PC-3 (cell line): Measurements from ENCODE around the gene EGR2. TPM values are rescaled to one million over a fixed set of nuclear protein-coding genes. Genes with fewer than 3 reads are reported as not detected.

Experiments used
- ATAC-seq: fragments of 200-7000 bp; cut with Tn5 transposase; 2 replicates; pipeline ENCODE4 v1.9.1; 2020; ENCODE audit warnings: mild to moderate bottlenecking, moderate library complexity
- BruUV-seq: library from RNA; stranded (reverse); fragments of 400-500 nt; replicated peaks from 2 replicates; lab custom pipeline; 2021; lab: Mats Ljungman, UMichigan
- CTCF ChIA-PET: fragments of 300-600 bp; sonication (Branson Sonifier 250); formaldehyde crosslinking; loops from one replicate; lab custom pipeline; 2022; ENCODE audit warnings: antibody characterized with exemption; lab: Charles Lee
- POLR2A ChIA-PET: fragments of 300-600 bp; sonication (Branson Sonifier 250); formaldehyde crosslinking; loops from one replicate; lab custom pipeline; 2022; ENCODE audit warnings: antibody characterized with exemption; ENCODE audit not compliant: unreplicated experiment; lab: Charles Lee
- DNase-seq: peaks from one replicate; pipeline ENCODE4 v3.0.0-alpha.2; 2015
- H2AFZ ChIP-seq: fragments of 300-600 bp; sonication (generic); 2 replicates; pipeline ENCODE4 v1.6.0; 2016; ENCODE audit warnings: antibody characterized with exemption, low read length
- H3F3A ChIP-seq: fragments of 300-600 bp; sonication (generic); one replicate; pipeline ENCODE4 v1.6.0; 2017; ENCODE audit warnings: antibody characterized with exemption, low read length, control low read depth, mild to moderate bottlenecking; ENCODE audit not compliant: unreplicated experiment
- H3K27ac ChIP-seq: fragments of 300-600 bp; sonication (generic); 2 replicates; pipeline ENCODE4 v1.5.1; 2016; ENCODE audit warnings: mild to moderate bottlenecking, low read length
- H3K27me3 ChIP-seq: fragments of 300-600 bp; sonication (generic); 2 replicates; pipeline ENCODE4 v1.6.1; 2016; ENCODE audit warnings: low read length, mixed read lengths
- H3K36me3 ChIP-seq: fragments of 300-600 bp; sonication (generic); 2 replicates; pipeline ENCODE4 v1.6.1; 2016; ENCODE audit warnings: low read depth, mixed run types, low read length, mixed read lengths
- H3K4me1 ChIP-seq: fragments of 300-600 bp; sonication (generic); 2 replicates; pipeline ENCODE4 v1.5.1; 2016; ENCODE audit warnings: low read length; ENCODE audit not compliant: insufficient read depth
- H3K4me2 ChIP-seq: fragments of 300-600 bp; sonication (generic); 2 replicates; pipeline ENCODE4 v1.6.0; 2016; ENCODE audit warnings: low read length
- H3K4me3 ChIP-seq: fragments of 300-600 bp; sonication (generic); 2 replicates; pipeline ENCODE4 v1.5.1; 2016; ENCODE audit warnings: mild to moderate bottlenecking, low read length, mixed read lengths
- H3K79me2 ChIP-seq: fragments of 300-600 bp; sonication (generic); 2 replicates; pipeline ENCODE4 v1.6.1; 2017; ENCODE audit warnings: low read length, mixed read lengths
- H3K9ac ChIP-seq: fragments of 300-600 bp; sonication (generic); 2 replicates; pipeline ENCODE4 v1.6.0; 2016; ENCODE audit warnings: mild to moderate bottlenecking, low read length
- H3K9me2 ChIP-seq: fragments of 300-600 bp; sonication (generic); replicated peaks from 2 replicates; pipeline ENCODE4 v1.6.1; 2016; ENCODE audit warnings: mixed run types, low read length, mixed read lengths
- H3K9me3 ChIP-seq: fragments of 300-600 bp; sonication (generic); 2 replicates; pipeline ENCODE4 v1.6.1; 2016; ENCODE audit warnings: low read length, mixed read lengths
- H4K20me1 ChIP-seq: fragments of 300-600 bp; sonication (generic); 2 replicates; pipeline ENCODE4 v1.6.1; 2016; ENCODE audit warnings: low read length, mixed read lengths
- CTCF ChIP-seq: fragments of 300-600 bp; sonication (generic); conservative IDR thresholded peaks from 2 replicates; pipeline ENCODE4 v1.5.1; 2017; ENCODE audit warnings: antibody characterized with exemption, low read depth, mild to moderate bottlenecking, low read length
- EZH2 ChIP-seq: fragments of 300-600 bp; sonication (generic); IDR thresholded peaks from one replicate; pipeline ENCODE4 v1.6.1; 2017; ENCODE audit warnings: antibody characterized with exemption, mild to moderate bottlenecking, low read length; ENCODE audit not compliant: unreplicated experiment
- EZH2phosphoT487 ChIP-seq: fragments of 300-600 bp; sonication (generic); IDR thresholded peaks from 2 replicates; pipeline ENCODE4 v1.6.1; 2018; ENCODE audit warnings: mild to moderate bottlenecking, antibody characterized with exemption, low read length, borderline replicate concordance
- intact Hi-C: fragments of 100-400 bp; cut with micrococcal nuclease; formaldehyde crosslinking; loops from 2 replicates; pipeline ENCODE4 v1.9.0; 2023
- total RNA-seq: library from RNA; depleted of rRNA; stranded (reverse); fragments of >200 nt; gene quantifications from 2 replicates; pipeline ENCODE4 v1.2.3, GENCODE V29; 2014

The EGR2 gene
- total RNA-seq, 1 experiment from 2014 or later, result 2.7 TPM

- ATAC-seq (no peak), DNase-seq (peak; percentile 62)
- H3K27me3 ChIP-seq, result no peaks in the 10 kb centered on the region
- no peak overlapping the region for H2AFZ ChIP-seq
- CTCF ChIA-PET, result interaction anchor here (0.6 to 2.1 kb wide), 6 partner anchors 10 to 368 kb away, joined by 3 to 17 read pairs (median 4); partner anchors contain the start of gene EGR2
- intact Hi-C loops, result loop anchor here (1.0 kb wide), 3 partner anchors 10 to 369 kb away; partner anchors contain the start of gene EGR2
- H3K9ac ChIP-seq, result peak overlapping the region; percentile 77
- peak overlapping the region; percentile 79 for H3K4me3 ChIP-seq
- H3K9me2 ChIP-seq, result no peaks in the 10 kb centered on the region
- peaks cover 37% of the 10 kb centered on the region for H3K4me1 ChIP-seq
- H3K4me2 ChIP-seq, result peak overlapping the region; percentile 91
- H3K9me3 ChIP-seq, result no peaks in the 10 kb centered on the region
- TSS peak; percentile 55 for BruUV-seq
- H3F3A ChIP-seq, result no peaks in the 10 kb centered on the region
- peaks cover 41% of the 10 kb centered on the region for H4K20me1 ChIP-seq
- H3K79me2 ChIP-seq, result peaks cover 60% of the 10 kb centered on the region
- no peak overlapping the region for H3K27ac ChIP-seq
- POLR2A ChIA-PET, result interaction anchor here (0.6 to 1.0 kb wide), 2 partner anchors 12 to 187 kb away, joined by 7 to 10 read pairs; no protein-coding TSS in a partner anchor
- peaks cover 27% of the 10 kb centered on the region for H3K36me3 ChIP-seq
- no peak for TF ChIP-seq CTCF
- TF ChIP-seq EZH2phosphoT487, result no peak
- TF ChIP-seq EZH2, result no peak
These were observed 9.9 kb downstream of the EGR2 start for GRCh38 chr10:62806251-62806650.

GRCh38 chr10:62805231-62806099, 10.7 kb downstream of the EGR2 start:
- Histone ChIP-seq H3K9me2 (no peaks in the 10 kb centered on the region), H3K27ac (peak overlapping the region; percentile 60), H3K4me3 (peak overlapping the region; percentile 79), H3F3A (no peaks in the 10 kb centered on the region), H3K4me2 (peak overlapping the region; percentile 91), H3K27me3 (no peaks in the 10 kb centered on the region), H4K20me1 (peaks cover 41% of the 10 kb centered on the region), H3K9ac (peak overlapping the region; percentile 77), H2AFZ (peak overlapping the region; percentile 76), H3K79me2 (peaks cover 59% of the 10 kb centered on the region), H3K4me1 (peaks cover 37% of the 10 kb centered on the region), H3K36me3 (peaks cover 27% of the 10 kb centered on the region), H3K9me3 (no peaks in the 10 kb centered on the region)
- DNase-seq (peak; percentile 84), ATAC-seq (peak; percentile 39)
- no TSS peak for BruUV-seq
- CTCF ChIA-PET, result interaction anchor here (0.8 to 2.1 kb wide), 5 partner anchors 11 to 367 kb away, joined by 3 to 17 read pairs (median 6); partner anchors contain the start of gene EGR2
- TF ChIP-seq EZH2phosphoT487, result no peak
- no peak for TF ChIP-seq EZH2
- TF ChIP-seq CTCF, result no peak
- intact Hi-C loops, result loop anchor here (1.0 kb wide), 3 partner anchors 11 to 368 kb away; partner anchors contain the start of gene EGR2
- POLR2A ChIA-PET, result interaction anchor here (0.6 to 1.0 kb wide), 2 partner anchors 12 to 186 kb away, joined by 7 to 10 read pairs; no protein-coding TSS in a partner anchor
